ENCODE results near the gene DHRS9. TPM values are rescaled to one million over a fixed set of nuclear protein-coding genes. Genes with fewer than 3 reads are reported as not detected.

DHRS9 gene
- total and polyA plus RNA-seq, 9 of the 15 experiments (the other 6 are each of a cell fraction or from before 2014, with no cell fraction given): 0.27 to 1.7 (median 0.69) TPM

GRCh38 chr2:169093535-169093934, 24.2 kb downstream of the DHRS9 start:
- Histone ChIP-seq H3K79me2 (ENCODE audit: control insufficient read depth, insufficient read depth, low read length) (no peaks in the 10 kb centered on the region), H3K9me1 (ENCODE audit: control insufficient read depth, insufficient read depth, low read length) (no peaks in the 10 kb centered on the region), H4K20me1 (replicated peaks; ENCODE audit: control insufficient read depth, insufficient read depth, low read length) (no peaks in the 10 kb centered on the region), H3K27ac (ENCODE audit: extremely low read depth, low read depth, low read length) (no peak overlapping the region), H3K9me3 (replicated peaks; ENCODE audit: control insufficient read depth, insufficient read depth, low read depth, low read length) (no peaks in the 10 kb centered on the region), H3K4me3 (no peak overlapping the region), H2AFZ (ENCODE audit: low read depth, low read length) (no peak overlapping the region), H3K9ac (ENCODE audit: insufficient read depth in 1 of 2, low read depth in 2 of 2, low read length in 2 of 2) (no peak overlapping the region), H3K36me3 (ENCODE audit: control insufficient read depth, insufficient read depth, low read length) (no peaks in the 10 kb centered on the region), H3K4me2 (ENCODE audit: insufficient read depth, low read length) (no peak overlapping the region), H3K27me3 (ENCODE audit: control insufficient read depth in 2 of 2, insufficient read depth in 2 of 2, low read length in 2 of 2) (no peaks in the 10 kb centered on the region), H3K4me1 (replicated peaks in 1 of 2; ENCODE audit: control insufficient read depth in 2 of 2, insufficient read depth in 2 of 2, low read length in 2 of 2) (peaks cover 0 to 18% of the 10 kb centered on the region in 2 experiments; a peak in 3 of 5 replicates)
- ATAC-seq: no peak
- DNase-seq (ENCODE audit: extremely low read depth in 1 of 4, low spot score in 3 of 4): no peak
- 24% methylated on average over 2 of the region's 2 CpGs for whole genome bisulfite sequencing (ENCODE audit: insufficient coverage, low coverage, missing lambda C conversion rate)
- FAIRE-seq: no peak
- ChIA-PET POLR2A (interaction anchor here (1.0 kb wide), 1 partner anchor 16 kb away, joined by 3 read pairs; no protein-coding TSS in a partner anchor), CTCF (ENCODE audit: low intra/inter-chr PET ratio) (interaction anchor here (0.9 kb wide), 1 partner anchor 23 kb away, joined by 3 read pairs; no protein-coding TSS in a partner anchor)
- no TSS peak for BruUV-seq (replicated peaks)
- TF ChIP-seq SAP30 (IDR thresholded peaks at IDR 0.05; ENCODE audit: borderline replicate concordance, insufficient read depth, low read depth, low read length, poor library complexity, severe bottlenecking): no peak
- peak; percentile 52 for TF ChIP-seq NFIC (IDR thresholded peaks at IDR 0.05)
- intact Hi-C loops (cut with micrococcal nuclease): no loop called here
- in situ Hi-C loops (cut with MboI): no loop called here

- Histone ChIP-seq H2AFZ (ENCODE audit: low read depth, low read length) (no peak overlapping the region), H4K20me1 (replicated peaks; ENCODE audit: control insufficient read depth, insufficient read depth, low read length) (no peaks in the 10 kb centered on the region), H3K9me1 (ENCODE audit: control insufficient read depth, insufficient read depth, low read length) (no peaks in the 10 kb centered on the region), H3K79me2 (ENCODE audit: control insufficient read depth, insufficient read depth, low read length) (no peaks in the 10 kb centered on the region), H3K4me3 (no peak overlapping the region), H3K4me2 (ENCODE audit: insufficient read depth, low read length) (no peak overlapping the region), H3K36me3 (ENCODE audit: control insufficient read depth, insufficient read depth, low read length) (no peaks in the 10 kb centered on the region), H3K27ac (ENCODE audit: extremely low read depth, low read depth, low read length) (no peak overlapping the region), H3K9ac (ENCODE audit: insufficient read depth in 1 of 2, low read depth in 2 of 2, low read length in 2 of 2) (no peak overlapping the region), H3K4me1 (replicated peaks in 1 of 2; ENCODE audit: control insufficient read depth in 2 of 2, insufficient read depth in 2 of 2, low read length in 2 of 2) (peaks cover 0 to 18% of the 10 kb centered on the region in 2 experiments; a peak in 3 of 5 replicates), H3K9me3 (replicated peaks; ENCODE audit: control insufficient read depth, insufficient read depth, low read depth, low read length) (no peaks in the 10 kb centered on the region), H3K27me3 (ENCODE audit: control insufficient read depth in 2 of 2, insufficient read depth in 2 of 2, low read length in 2 of 2) (no peaks in the 10 kb centered on the region)
- FAIRE-seq: no peak
- intact Hi-C loops (cut with micrococcal nuclease) (loop anchor here (5.0 kb wide), 1 partner anchor 82 kb away; no protein-coding TSS in a partner anchor), in situ Hi-C loops (cut with MboI) (loop anchor here (5.0 kb wide), 1 partner anchor 137 kb away; no protein-coding TSS in a partner anchor)
- ChIA-PET POLR2A (interaction anchor here (1.0 to 1.1 kb wide), 2 partner anchors 8 to 14 kb away, joined by 3 to 4 read pairs; no protein-coding TSS in a partner anchor), CTCF (ENCODE audit: low intra/inter-chr PET ratio) (no interaction called here)
- TF ChIP-seq TRIM24 (IDR thresholded peaks at IDR 0.05) (no peak), NR1H2 (CRISPR knock-in tag; IDR thresholded peaks at IDR 0.05) (no peak), SNAPC5 (CRISPR knock-in tag; IDR thresholded peaks at IDR 0.05) (no peak), ATF4 (CRISPR knock-in tag; IDR thresholded peaks at IDR 0.05) (no peak), LARP7 (IDR thresholded peaks at IDR 0.05) (no peak), ZNF232 (CRISPR knock-in tag; IDR thresholded peaks at IDR 0.05) (no peak), MCM3 (IDR thresholded peaks at IDR 0.05) (no peak)
- WGBS (ENCODE audit: insufficient coverage, low coverage, missing lambda C conversion rate): 68% methylated on average over 1 of the region's 1 CpG
- DNase-seq (ENCODE audit: extremely low read depth in 1 of 4, low spot score in 3 of 4): no peak
- ATAC-seq: no peak
- no TSS peak for BruUV-seq (replicated peaks)
These were observed 25.3 kb downstream of the DHRS9 start for GRCh38 chr2:169094676-169095075.
